ENCODE results near the gene ARHGAP5.

DNA sequence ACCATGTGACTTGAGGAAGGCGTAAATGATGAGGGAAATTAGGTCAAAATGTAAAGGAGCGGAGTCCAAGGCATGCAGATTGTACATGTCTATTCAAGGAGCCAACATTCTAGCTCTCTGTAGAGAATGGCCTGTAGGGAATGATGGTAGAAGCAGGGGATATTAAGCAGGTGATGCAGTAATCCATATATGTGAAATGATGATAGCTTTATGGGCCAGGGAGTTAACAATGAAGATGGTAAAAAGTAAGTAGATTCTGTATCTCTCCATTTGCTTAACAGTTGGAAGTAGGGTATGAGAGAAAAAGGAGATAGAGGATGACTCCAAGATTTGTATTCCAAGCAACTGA is 33.4 kb downstream of the ARHGAP5 start:
- TF ChIP-seq ZNF57 (CRISPR knock-in tag; IDR thresholded peaks at IDR 0.05) (no peak), NFIC (IDR thresholded peaks at IDR 0.05) (no peak), POLR2A (conservative IDR thresholded peaks at IDR 0.05) (no peak)

Data from K562 (cell line).